GM19438 (cell line): ENCODE data around the gene ZXDC.

Source experiments
- ATAC-seq: cut with Tn5 transposase; IDR thresholded peaks from one replicate; pipeline ENCODE4 v1.9.1; 2021; ENCODE audit warnings: low read depth; ENCODE audit not compliant: unreplicated experiment

Gene ZXDC

DNA sequence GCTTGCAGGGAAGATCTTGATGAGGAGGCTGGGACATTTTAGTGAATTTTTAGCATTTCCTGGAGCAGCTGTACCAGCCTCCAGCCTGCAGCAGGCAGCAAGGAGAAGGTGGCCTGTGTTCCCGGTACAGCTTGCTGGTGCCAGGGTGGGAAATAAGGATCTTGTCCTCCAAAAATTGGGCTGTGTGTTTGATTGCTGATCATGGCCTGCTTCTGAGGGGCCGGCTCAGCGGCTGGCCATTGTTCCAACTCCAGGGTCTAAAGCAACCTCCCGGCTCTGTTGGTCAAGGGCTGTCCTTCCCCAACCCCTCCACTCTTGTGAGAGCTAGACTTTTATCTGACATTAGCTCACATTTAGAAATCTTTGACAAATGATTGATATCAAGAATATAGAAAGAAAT is 75.9 kb downstream of the ZXDC start:
- ATAC-seq: no peak

DNA sequence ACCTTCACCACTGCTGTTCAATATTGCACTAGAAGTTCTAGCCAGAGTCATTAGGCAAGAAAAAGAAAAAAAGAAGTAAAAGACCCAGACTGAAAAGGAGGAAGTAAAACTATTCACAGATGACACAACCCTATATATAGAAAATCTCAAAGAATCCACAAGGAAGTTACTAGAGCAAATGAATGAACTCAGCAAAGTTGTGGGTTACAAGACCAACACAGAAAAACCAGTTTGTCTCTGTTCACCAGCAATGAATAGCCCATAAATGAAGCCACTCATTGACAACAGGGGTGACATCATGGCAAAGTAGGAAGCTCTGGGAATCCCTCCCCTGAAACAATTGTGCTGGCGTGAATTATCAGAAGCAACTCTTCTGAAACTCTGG is 76.3 kb downstream of the ZXDC start:
- ATAC-seq: no peak

DNA sequence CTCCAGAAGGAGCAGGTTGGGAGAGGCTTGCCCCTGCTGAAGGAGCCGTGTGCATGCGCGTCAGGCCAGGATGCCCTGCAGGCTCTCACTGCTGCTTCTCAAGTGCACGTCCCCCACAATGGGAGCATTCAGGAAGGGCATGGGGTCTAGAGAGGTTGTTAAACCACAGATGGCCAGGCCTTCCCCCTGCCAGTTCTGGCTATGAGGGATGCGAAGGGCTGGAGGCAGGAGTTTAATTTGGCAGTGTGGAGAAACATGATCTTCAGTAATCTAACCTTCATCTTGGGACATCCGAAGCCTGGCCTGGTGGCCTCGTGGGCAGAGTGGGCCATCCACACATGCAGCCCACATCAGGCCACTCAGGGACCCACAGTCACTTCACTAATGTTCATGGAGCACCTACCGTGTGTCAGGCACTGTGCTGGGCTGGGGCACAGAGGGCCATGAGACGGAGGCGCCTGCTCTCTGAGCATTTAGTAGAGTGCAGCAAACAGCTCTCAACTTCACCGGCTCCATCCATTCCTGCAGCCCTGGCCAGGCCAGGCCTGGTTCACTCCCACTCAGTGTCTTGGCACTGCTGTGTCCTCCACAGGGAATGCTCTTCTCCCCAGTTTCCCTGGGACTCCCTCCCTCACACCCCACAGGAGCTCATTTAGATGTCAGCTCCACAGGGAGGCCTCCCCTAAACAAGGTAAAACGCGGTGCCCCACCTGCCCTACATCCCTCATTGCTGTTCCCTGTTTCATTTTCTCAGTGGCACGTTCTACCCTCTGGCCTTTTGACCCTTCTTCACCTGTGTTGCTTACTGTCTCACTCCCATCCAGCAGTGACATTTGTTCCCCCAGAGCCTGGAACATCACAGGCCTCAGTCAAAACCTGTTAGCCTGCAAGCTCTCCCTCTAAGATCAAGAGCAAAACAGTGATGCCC is 77.0 kb downstream of the ZXDC start:
- no peak for ATAC-seq

DNA sequence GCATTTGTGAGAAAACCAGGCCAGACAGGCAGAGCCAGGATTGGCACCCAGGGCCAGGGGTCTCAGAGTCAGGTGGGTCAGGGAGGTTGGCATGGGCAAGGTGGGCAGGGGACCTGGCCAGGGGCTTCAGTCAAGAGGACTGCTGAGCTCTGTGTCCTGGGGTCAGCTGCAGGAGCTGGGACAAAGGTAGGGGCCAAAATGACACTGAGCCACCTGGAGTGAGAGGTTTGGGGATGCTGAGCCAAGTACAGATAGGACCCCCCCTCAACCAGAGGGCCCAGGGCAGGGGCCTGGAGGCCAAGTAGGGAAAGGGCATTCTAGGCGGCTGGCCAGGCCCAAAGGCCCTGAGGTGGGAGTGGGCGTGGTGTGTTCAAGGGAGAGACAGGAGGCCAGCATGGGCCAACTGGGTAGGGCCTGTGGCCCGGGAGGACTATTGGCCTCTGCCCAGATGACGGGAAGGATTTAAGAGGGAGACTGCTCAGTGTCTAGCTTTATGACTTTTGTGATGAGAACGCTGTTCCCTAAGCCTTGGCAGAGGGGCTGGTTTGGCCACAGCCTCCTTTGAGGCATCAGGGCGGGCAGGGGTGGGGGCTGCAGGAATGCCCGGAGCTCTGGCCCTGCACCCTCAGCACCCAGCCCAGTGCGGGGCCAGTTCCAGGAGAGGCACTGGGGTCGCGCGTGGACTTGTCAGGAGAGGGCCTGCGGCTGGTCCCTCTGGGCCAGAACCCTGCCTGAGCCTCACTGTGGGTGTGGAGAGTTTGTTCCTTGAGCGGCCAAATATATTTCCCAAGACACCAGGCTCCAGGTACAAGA is 77.9 kb downstream of the ZXDC start:
- no peak for ATAC-seq

DNA sequence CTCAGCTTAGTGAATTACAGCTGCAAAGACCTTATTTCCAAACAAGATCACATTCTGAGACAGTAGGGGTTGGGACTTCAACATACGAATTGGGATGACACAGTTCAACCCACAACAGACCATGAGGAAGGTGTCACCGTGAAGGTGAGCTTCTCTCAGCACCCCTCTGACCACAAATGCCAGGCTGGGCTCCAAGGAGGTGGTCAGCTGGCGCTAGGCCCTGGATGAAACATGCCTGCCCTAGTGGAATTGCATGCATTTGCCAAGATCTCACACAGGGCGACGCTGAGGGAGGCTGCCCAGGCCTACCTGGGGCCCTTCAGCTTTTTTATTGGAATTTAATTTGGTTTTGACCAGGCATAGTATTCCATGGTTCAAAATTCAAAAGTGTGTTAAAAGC is 79.2 kb downstream of the ZXDC start:
- ATAC-seq: no peak

DNA sequence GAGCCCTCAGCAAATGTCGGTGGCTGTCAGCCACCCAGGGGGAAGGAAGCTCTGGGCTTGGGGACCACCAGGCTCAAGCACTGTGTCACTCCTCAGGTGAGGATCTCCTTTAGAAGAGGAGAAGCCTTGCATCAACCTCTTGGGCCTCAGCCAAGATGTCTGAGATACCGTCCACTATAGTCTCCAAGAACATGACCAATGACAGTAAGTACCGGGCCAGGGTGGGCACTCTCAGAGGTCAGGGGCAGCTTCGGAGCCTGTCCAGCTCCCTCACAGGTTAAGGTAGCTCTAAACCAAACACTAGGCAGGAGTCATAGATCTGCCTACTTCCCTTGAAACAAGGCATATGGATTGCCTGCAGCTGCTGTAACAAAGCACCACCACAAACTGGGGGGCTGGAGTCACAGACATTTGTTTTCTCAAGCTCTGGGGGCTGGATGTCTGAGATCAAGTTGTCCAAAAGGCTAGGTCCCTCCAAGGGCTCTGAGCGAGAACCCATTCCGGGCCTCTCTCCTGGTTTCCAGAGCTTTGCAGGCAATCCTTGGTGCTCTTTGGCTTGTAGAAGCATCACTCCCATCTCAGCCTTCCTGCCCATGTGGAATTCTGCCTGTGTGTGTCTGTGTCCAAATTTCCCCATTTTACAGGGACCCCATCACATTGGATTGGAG is 79.7 kb downstream of the ZXDC start:
- ATAC-seq: no peak

DNA sequence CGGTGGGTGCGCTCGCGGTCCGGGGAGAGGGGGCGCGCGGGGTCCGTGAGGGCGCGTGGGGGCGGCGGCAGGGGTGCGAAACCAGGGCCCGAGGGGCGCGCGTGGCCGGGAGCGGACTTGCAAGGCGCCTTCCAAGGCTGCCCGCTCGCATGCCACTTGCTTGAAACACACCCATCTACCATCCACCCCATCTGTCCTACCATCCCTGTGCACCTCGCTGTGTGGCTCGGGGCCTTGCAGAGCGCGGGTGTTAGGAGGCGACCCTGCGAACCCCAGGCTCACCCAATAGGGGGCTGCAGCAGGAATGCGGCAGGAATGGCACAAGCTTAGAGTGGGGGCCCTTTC is 80.7 kb downstream of the ZXDC start:
- no peak for ATAC-seq

DNA sequence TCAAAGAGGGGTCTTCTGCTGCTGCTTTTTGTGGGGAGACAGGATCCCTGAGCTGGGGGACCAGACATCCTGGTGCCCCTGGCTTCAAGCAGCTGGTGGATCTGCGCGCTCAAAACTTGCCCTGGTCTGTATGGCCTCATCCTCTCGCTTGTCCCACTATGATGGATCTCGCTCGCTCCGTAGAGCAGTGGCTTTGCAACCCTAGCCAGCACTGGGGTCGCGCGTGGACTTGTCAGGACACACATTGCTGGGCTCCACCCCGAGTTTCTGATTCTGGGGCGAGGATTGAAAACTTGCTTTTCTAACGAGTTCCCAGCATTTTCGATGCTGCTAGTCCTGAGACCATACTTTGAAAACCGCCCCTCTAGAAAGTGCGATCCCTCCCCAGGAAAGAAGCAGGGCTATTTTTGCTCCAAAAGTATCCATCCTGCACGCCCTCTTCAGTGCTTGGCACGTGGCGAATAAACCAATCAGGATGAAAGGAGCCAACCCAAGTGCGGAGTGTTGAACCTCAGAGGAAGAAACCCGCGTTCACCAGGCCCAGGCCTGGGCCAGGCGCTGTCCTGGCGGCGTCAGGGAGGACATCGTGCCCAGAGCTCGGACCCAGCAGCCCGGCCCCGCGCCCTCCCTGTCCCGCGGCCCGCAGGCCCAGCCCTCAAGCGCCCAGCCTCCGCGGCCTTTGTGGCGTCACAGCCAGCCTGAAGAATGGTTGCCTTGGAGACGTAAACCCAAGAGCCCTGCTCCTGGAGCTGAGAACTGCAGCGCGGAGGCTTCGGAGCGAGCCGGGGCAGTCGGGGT is 81.3 kb downstream of the ZXDC start, which contains the start of gene CFAP100:
Gene CFAP100 (plus strand): TSS at position 731 of the 798 bp plus-strand sequence. CDS start 1,092 bp downstream, outside the sequence.
- no peak for ATAC-seq

DNA sequence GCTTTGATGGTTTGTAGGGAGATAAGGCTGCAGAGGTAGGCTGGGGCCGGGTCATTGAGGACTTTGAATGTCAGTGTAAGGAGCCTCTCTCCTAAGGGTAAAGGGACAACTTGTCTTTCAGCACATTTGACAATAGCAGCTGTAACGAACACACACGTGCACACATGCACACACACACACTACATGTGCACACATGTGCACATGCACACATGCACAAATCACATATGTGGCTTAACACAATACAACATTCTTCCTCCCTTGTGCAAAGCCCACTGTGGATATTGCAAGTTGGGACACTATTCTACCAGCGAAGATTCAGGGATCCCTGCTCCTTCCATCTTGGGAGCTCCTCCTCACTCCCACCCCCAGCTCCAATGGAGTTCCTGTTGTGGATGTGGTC is 82.1 kb downstream of the ZXDC start:
- no peak for ATAC-seq

DNA sequence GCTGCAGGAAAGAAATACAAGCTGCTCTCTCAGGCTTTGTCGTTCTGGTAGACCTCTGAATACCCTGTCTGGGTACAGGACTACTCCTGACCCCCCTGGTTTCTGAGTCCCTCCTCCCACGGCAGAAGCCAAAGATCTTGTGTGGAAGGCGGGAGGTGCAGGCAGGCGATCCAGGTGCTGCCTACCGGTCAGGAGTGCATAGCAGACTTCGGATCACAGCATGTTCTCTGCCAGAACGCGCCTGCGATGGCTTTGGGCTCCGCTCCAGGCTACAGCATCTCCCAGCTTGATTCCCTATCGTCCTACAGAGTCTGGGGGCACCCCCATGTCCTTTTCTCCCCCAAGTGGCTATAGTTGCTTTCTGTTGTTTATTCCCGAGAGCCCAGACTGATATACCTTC is 83.4 kb downstream of the ZXDC start:
- ATAC-seq: no peak

DNA sequence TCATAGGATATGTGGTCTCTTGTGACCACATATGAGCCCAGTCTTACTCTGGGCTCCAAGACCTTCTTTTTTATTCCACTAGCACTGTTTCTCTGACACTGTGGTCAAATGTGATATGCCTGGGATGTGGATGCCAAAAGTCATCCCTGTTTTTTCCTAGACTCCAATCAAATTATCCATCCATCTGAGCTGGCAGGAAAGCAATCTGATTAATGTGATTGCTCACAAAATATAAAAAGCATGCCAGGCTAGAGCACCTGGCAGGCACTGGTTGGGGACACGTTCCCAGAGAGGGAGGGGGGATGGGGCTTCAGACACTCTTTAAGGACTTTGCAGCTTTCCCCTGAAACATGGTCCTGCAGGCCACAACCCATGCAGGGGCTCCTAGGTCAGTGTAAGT is 84.1 kb downstream of the ZXDC start:
- ATAC-seq: no peak

DNA sequence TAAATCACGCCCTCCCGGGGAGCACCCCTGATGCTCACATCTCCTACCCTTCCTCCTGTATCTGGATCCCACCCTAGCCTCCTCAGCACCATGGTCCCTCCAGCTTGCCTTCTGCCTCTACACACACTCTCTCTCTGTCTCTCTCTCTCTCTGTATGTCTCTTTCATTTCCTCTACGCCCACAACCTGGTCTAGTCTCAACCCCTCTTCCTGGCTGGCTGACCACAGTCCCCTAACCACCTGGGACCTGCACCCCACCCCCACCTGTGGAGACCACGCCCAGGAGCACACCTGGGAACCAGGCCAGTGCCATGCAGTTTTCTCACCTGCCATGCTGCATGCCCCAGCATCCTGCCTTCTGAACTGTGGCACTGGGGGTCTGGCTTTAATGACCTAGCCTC is 84.9 kb downstream of the ZXDC start:
- ATAC-seq: no peak

DNA sequence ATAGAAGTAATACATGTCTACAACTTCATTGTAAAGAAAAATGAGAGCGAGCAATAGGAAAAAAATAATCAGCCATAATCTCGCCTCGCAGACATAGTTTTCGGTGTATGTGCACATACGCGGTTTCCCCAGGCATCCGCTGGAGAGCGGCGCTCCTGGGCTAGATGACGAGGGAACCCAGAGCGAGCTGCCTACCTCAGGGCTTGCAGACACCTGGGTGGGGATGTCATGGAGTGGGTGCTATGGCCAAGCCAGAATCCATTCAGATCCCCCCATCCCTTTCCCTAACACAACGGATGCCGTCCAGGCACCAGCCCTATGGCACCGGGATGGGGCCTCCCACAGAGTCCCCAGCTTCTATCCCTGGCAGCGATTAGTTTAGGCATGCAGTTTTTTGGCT is 85.5 kb downstream of the ZXDC start:
- ATAC-seq: no peak

DNA sequence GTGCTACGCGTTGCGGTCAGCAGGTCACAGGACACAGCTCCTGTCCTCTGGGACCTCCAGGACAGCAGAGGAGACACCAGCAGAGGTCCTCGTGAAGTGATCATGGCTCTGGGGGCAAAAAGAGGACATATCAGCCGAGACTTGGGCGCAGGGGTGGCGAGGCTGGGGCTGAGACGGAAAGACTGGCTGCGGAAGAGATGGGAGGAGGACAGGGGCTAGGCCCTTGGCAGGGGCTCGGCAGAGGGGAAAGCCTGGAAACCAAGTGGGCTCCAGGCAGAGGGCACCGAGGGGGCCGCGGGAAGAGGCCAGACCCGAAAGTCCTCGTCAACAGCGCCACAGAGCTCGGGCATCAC is 85.9 kb downstream of the ZXDC start:
- no peak for ATAC-seq

DNA sequence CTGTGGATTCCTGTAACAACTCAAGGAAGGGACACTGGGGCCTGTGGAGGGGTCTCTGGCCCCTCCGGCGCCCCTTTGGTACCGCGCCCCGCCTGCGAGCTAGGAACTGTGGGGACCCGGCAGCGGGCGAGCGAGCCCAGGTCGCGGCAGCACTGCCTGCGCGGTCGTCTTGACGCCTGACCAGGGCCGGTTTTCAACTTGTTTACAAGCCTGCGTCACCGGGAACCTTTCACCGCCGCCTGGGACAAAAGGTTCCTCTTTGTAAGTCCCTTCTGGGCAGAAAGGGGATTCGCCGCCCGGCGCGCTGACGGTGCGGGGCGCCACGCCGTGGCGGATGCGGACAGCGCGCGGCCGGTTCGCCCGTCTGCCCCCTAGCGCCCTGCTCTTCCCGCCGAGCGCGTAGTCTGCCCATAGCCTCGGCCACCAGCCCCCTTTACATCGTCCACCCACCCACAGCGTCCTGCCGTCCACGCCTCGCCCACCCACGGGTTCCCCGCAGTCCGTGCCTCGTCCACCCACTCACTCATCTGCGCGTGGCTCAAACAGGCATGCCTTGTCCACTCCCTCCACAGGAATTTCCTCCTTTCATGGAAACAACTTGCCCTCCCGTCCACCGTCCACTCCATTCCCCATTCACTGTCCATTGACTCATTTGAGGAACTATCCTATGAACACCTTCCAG is 86.4 kb downstream of the ZXDC start:
- peak; percentile 67 for ATAC-seq
